HepG2 (cell line): ENCODE data around the gene ZBTB7C. TPM values are rescaled to one million over a fixed set of nuclear protein-coding genes. Genes with fewer than 3 reads are reported as not detected.

Experiments used
- CBX2 ChIP-seq, 2 experiments: fragments of 200-600 bp in 1 of 2; sonication (generic); formaldehyde crosslinking in 1 of 2; IDR thresholded peaks; 2 replicates each; pipeline versions ENCODE4 v1.7.0 to v1.8.1; 2018 to 2022; ENCODE audit warnings: low read depth in 2 of 2, low read length in 1 of 2, mild to moderate bottlenecking in 1 of 2, missing genetic modification reagents in 1 of 2
- CCAR2 ChIP-seq: fragments of 200-400 bp; formaldehyde crosslinking; optimal IDR thresholded peaks from 2 replicates; pipeline ENCODE3; 2018; ENCODE audit warnings: low read depth, mild to moderate bottlenecking, low read length, moderate library complexity
- ELF3 ChIP-seq: IDR thresholded peaks from 2 replicates; pipeline ENCODE4 v1.6.1; 2016; ENCODE audit warnings: missing genetic modification reagents, missing compliant biosample characterization
- ERF ChIP-seq: IDR thresholded peaks from 2 replicates; pipeline ENCODE4 v1.6.1; 2018; ENCODE audit warnings: missing biosample characterization, missing genetic modification reagents
- FOXA1 ChIP-seq, 2 experiments: fragments of 450-650 bp in 1 of 2; sonication (generic) in 1 of 2; formaldehyde crosslinking in 1 of 2; IDR thresholded peaks; 2 replicates each; pipeline versions ENCODE4 v1.4.0 to v1.6.1; 2016 to 2020; ENCODE audit warnings: missing genetic modification reagents in 1 of 2
- GATAD2A ChIP-seq: IDR thresholded peaks from 2 replicates; pipeline ENCODE4 v1.6.1; 2016
- GLI4 ChIP-seq: sonication (generic); formaldehyde crosslinking; IDR thresholded peaks from 2 replicates; pipeline ENCODE4 v1.5.1; 2020; ENCODE audit warnings: missing genetic modification reagents, mild to moderate bottlenecking, moderate library complexity, borderline replicate concordance
- GPBP1L1 ChIP-seq: sonication (generic); formaldehyde crosslinking; IDR thresholded peaks from 2 replicates; pipeline ENCODE4 v1.5.0; 2020; ENCODE audit warnings: mild to moderate bottlenecking, missing genetic modification reagents
- HNF4A ChIP-seq: sonication (generic); formaldehyde crosslinking; IDR thresholded peaks from 2 replicates; pipeline ENCODE4 v1.4.0; 2020; ENCODE audit warnings: missing genetic modification reagents
- NFATC3 ChIP-seq: sonication (generic); formaldehyde crosslinking; IDR thresholded peaks from 2 replicates; pipeline ENCODE4 v1.5.1; 2020; ENCODE audit warnings: mild to moderate bottlenecking, missing genetic modification reagents
- NFYB ChIP-seq: sonication (generic); formaldehyde crosslinking; IDR thresholded peaks from 2 replicates; pipeline ENCODE4 v1.4.0; 2020; ENCODE audit warnings: missing genetic modification reagents
- PPARG ChIP-seq: conservative IDR thresholded peaks from 2 replicates; pipeline ENCODE4 v1.6.1; 2016; ENCODE audit warnings: missing biosample characterization, missing genetic modification reagents
- RXRB ChIP-seq: IDR thresholded peaks from 2 replicates; pipeline ENCODE4 v1.6.1; 2016; ENCODE audit warnings: borderline replicate concordance, missing genetic modification reagents, missing compliant biosample characterization
- TAF1 ChIP-seq: sonication (generic); formaldehyde crosslinking; IDR thresholded peaks from 2 replicates; pipeline ENCODE4 v1.4.0; 2020; ENCODE audit warnings: missing genetic modification reagents
- ZNF382 ChIP-seq: sonication (generic); formaldehyde crosslinking; IDR thresholded peaks from 2 replicates; pipeline ENCODE4 v1.5.0; 2020; ENCODE audit warnings: missing genetic modification reagents, mild to moderate bottlenecking, borderline replicate concordance
- ZNF710 ChIP-seq: sonication (generic); formaldehyde crosslinking; IDR thresholded peaks from 2 replicates; pipeline ENCODE4 v1.5.0; 2020; ENCODE audit warnings: mild to moderate bottlenecking, missing genetic modification reagents, borderline replicate concordance
- ZNF775 ChIP-seq: sonication (generic); formaldehyde crosslinking; IDR thresholded peaks from 2 replicates; pipeline ENCODE4 v1.4.0; 2020; ENCODE audit warnings: missing genetic modification reagents, mild to moderate bottlenecking, moderate library complexity, borderline replicate concordance
- ZSCAN5A ChIP-seq: sonication (generic); formaldehyde crosslinking; IDR thresholded peaks from 2 replicates; pipeline ENCODE4 v1.8.0; 2022; ENCODE audit warnings: mild to moderate bottlenecking, missing genetic modification reagents, borderline replicate concordance
- polyA plus RNA-seq, 8 experiments: library from polyadenylated mRNA; depleted of rRNA in 3 of 8; stranded (reverse) in 7 of 8; unstranded in 1 of 8; fragments of >200 nt; fragmentation: Illumina TruSeq in 4 of 8; extraction: Trizol in 4 of 8; gene quantifications; 2 replicates each; pipeline versions ENCODE4 v1.2.1 to v1.2.3, GENCODE V29; 2011 to 2016; ENCODE audit warnings: low read depth in 4 of 8, missing spikeins in 1 of 8, mixed read lengths in 1 of 8; ENCODE audit not compliant: insufficient read depth in 1 of 8
- total RNA-seq, 5 experiments: library from RNA; depleted of rRNA; stranded (reverse); fragments of >200 nt; fragmentation: Illumina TruSeq; extraction: Trizol; gene quantifications; 2 replicates each; pipeline ENCODE4 v1.2.3, GENCODE V29; 2016; ENCODE audit warnings: low read depth in 1 of 5
- TF ChIP-seq, protein P1 (sequence below): sonication (generic); formaldehyde crosslinking; IDR thresholded peaks from 2 replicates; pipeline ENCODE4 v1.4.0; 2020; ENCODE audit warnings: mild to moderate bottlenecking, missing genetic modification reagents
- TF ChIP-seq, protein P2 (sequence below): sonication (generic); formaldehyde crosslinking; IDR thresholded peaks from 2 replicates; pipeline ENCODE4 v1.4.0; 2020; ENCODE audit warnings: missing genetic modification reagents
- TF ChIP-seq, protein P3 (sequence below): sonication (generic); formaldehyde crosslinking; IDR thresholded peaks from 2 replicates; pipeline ENCODE4 v1.4.0; 2020; ENCODE audit warnings: missing genetic modification reagents

ZBTB7C gene
- total and polyA plus RNA-seq, 2 of the 13 experiments (the other 11 are each of a cell fraction or from before 2014, with no cell fraction given) = 0.01 to 0.04 TPM

DNA sequence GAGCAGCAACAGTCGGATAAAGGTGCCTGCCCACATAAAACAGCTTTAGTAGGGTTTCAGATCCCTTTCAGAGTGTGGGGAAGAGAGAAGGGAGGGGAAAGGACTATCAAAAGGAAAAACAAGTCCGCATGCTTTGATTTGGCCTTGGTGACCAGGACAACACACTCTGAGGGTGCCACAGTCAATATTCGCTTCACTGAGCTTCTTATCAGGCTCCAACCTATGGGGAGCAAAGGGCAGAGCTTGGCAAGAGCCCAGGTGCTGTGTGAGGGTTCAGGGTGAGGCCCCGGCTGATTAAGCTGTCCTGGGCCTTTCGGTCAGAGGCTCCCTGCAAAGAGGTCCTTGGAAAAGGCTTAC, 241.3 kb downstream of the ZBTB7C start (continued):
- TF ChIP-seq, protein P1, sequence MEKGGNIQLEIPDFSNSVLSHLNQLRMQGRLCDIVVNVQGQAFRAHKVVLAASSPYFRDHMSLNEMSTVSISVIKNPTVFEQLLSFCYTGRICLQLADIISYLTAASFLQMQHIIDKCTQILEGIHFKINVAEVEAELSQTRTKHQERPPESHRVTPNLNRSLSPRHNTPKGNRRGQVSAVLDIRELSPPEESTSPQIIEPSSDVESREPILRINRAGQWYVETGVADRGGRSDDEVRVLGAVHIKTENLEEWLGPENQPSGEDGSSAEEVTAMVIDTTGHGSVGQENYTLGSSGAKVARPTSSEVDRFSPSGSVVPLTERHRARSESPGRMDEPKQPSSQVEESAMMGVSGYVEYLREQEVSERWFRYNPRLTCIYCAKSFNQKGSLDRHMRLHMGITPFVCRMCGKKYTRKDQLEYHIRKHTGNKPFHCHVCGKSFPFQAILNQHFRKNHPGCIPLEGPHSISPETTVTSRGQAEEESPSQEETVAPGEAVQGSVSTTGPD (CRISPR knock-in tag) = no peak
- peak; percentile 87 for TF ChIP-seq HNF4A (CRISPR knock-in tag)
- no peak for TF ChIP-seq ZSCAN5A (CRISPR knock-in tag)
- TF ChIP-seq RXRB (CRISPR knock-in tag) = peak; percentile 77
- TF ChIP-seq, protein P2, sequence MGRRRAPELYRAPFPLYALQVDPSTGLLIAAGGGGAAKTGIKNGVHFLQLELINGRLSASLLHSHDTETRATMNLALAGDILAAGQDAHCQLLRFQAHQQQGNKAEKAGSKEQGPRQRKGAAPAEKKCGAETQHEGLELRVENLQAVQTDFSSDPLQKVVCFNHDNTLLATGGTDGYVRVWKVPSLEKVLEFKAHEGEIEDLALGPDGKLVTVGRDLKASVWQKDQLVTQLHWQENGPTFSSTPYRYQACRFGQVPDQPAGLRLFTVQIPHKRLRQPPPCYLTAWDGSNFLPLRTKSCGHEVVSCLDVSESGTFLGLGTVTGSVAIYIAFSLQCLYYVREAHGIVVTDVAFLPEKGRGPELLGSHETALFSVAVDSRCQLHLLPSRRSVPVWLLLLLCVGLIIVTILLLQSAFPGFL = no peak
- 0 out of 2 replicates have a peak, but pooled peaks have one; percentile 28 for TF ChIP-seq ELF3 (CRISPR knock-in tag)
- no peak for TF ChIP-seq FOXA1 (IDR thresholded peaks at IDR 0.05)
- peak; percentile 27; the same call in 1 of the 2 replicates for TF ChIP-seq FOXA1 (CRISPR knock-in tag; IDR thresholded peaks at IDR 0.05)
- no peak for TF ChIP-seq CBX2 (IDR thresholded peaks at IDR 0.05; ENCODE audit: low read depth, low read length)
- TF ChIP-seq CBX2 (CRISPR knock-in tag; IDR thresholded peaks at IDR 0.05; ENCODE audit: low read depth) = no peak
- no peak for TF ChIP-seq ZNF382
- peak; percentile 66 for TF ChIP-seq PPARG (CRISPR knock-in tag)
- TF ChIP-seq, protein P3, sequence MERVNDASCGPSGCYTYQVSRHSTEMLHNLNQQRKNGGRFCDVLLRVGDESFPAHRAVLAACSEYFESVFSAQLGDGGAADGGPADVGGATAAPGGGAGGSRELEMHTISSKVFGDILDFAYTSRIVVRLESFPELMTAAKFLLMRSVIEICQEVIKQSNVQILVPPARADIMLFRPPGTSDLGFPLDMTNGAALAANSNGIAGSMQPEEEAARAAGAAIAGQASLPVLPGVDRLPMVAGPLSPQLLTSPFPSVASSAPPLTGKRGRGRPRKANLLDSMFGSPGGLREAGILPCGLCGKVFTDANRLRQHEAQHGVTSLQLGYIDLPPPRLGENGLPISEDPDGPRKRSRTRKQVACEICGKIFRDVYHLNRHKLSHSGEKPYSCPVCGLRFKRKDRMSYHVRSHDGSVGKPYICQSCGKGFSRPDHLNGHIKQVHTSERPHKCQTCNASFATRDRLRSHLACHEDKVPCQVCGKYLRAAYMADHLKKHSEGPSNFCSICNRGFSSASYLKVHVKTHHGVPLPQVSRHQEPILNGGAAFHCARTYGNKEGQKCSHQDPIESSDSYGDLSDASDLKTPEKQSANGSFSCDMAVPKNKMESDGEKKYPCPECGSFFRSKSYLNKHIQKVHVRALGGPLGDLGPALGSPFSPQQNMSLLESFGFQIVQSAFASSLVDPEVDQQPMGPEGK (CRISPR knock-in tag) = 0 out of 2 replicates have a peak, but pooled peaks have one; percentile 32
- TF ChIP-seq GLI4 (CRISPR knock-in tag) = no peak
- no peak for TF ChIP-seq CCAR2
- no peak for TF ChIP-seq TAF1
- TF ChIP-seq ZNF710 = 0 out of 2 replicates have a peak, but pooled peaks have one; percentile 22
- TF ChIP-seq ERF (CRISPR knock-in tag) = peak; percentile 14; the same call in 1 of the 2 replicates
- TF ChIP-seq NFATC3 (CRISPR knock-in tag) = no peak
- TF ChIP-seq NFYB (CRISPR knock-in tag) = peak; percentile 56
- peak; percentile 37; the same call in 1 of the 2 replicates for TF ChIP-seq GATAD2A
- TF ChIP-seq ZNF775 = no peak
- no peak for TF ChIP-seq GPBP1L1 (CRISPR knock-in tag)
